SK-N-SH treated with all-trans-retinoic acid at 6 μM for 48 hours (cell line): Measurements from ENCODE around the gene C22orf23.

Experiments
- ARNTL ChIP-seq: fragments of 450-650 bp; formaldehyde crosslinking; IDR thresholded peaks from 2 replicates; pipeline ENCODE4 v1.5.0; 2020; ENCODE audit warnings: low read depth, mild to moderate bottlenecking, moderate library complexity, borderline replicate concordance
- RARB ChIP-seq: fragments of 250-450 bp; sonication (Bioruptor Pico); IDR thresholded peaks from 2 replicates; pipeline ENCODE4 v1.8.0; 2021; ENCODE audit warnings: mild to moderate bottlenecking, moderate library complexity
- TF ChIP-seq, protein P1 (sequence below): fragments of 250-450 bp; sonication (Bioruptor Pico); IDR thresholded peaks from 2 replicates; pipeline ENCODE4 v1.8.0; 2021; ENCODE audit warnings: low read depth, mild to moderate bottlenecking, moderate library complexity, borderline replicate concordance

Gene C22orf23

DNA sequence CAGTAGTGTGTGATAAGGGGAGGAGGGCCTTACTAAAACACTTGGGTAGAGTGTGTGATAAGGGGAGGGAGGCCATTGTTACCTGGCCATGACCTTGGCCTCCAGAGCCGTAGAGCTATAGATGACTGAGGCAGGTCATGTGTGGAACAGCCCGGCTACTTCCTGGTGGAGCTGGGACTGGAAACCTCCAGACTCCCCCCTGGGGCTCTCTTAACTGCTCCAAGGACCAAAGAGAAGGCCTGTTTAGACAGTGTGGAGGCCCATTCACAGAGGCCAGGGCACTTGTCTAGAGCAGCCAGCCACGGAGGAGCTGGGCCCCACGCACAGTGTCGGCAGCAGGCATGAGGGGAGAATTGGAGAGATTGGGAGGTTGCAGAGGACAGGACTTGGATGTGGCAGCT is 59.8 kb downstream of the C22orf23 start (continued):
- TF ChIP-seq, protein P1, sequence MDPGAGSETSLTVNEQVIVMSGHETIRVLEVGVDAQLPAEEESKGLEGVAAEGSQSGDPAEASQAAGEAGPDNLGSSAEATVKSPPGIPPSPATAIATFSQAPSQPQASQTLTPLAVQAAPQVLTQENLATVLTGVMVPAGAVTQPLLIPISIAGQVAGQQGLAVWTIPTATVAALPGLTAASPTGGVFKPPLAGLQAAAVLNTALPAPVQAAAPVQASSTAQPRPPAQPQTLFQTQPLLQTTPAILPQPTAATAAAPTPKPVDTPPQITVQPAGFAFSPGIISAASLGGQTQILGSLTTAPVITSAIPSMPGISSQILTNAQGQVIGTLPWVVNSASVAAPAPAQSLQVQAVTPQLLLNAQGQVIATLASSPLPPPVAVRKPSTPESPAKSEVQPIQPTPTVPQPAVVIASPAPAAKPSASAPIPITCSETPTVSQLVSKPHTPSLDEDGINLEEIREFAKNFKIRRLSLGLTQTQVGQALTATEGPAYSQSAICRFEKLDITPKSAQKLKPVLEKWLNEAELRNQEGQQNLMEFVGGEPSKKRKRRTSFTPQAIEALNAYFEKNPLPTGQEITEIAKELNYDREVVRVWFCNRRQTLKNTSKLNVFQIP = no peak
- TF ChIP-seq ARNTL (CRISPR knock-in tag) (no peak), RARB (CRISPR knock-in tag) (no peak)
